GM12891 (cell line): ENCODE results near the gene PDZRN4.
"Not testable (repeated sequence)": the region's sequence is repeated elsewhere in the genome, so short reads cannot be mapped to it uniquely, and the experiment has no call there.

Experiments
- PAX5 ChIP-seq: IDR thresholded peaks from 2 replicates; pipeline ENCODE4 v1.6.1; 2011; ENCODE audit warnings: low read length, moderate library complexity, mild to moderate bottlenecking; ENCODE audit not compliant: insufficient read depth, severe bottlenecking
- POLR2A ChIP-seq: IDR thresholded peaks from 2 replicates; pipeline ENCODE4 v1.6.1; 2011; ENCODE audit warnings: low read depth, low read length, control low read depth
- POLR2AphosphoS5 ChIP-seq: IDR thresholded peaks from 2 replicates; pipeline ENCODE4 v1.6.1; 2011; ENCODE audit warnings: low read depth, low read length, control low read depth
- SPI1 ChIP-seq: IDR thresholded peaks from 2 replicates; pipeline ENCODE4 v1.6.1; 2011; ENCODE audit warnings: low read depth, low read length, control low read depth
- TAF1 ChIP-seq: IDR thresholded peaks from 2 replicates; pipeline ENCODE4 v1.6.1; 2011; ENCODE audit warnings: low read depth, low read length, control low read depth

- not testable (repeated sequence) for TF ChIP-seq POLR2AphosphoS5, POLR2A, TAF1, SPI1, PAX5
Observed at GRCh38 chr12:41280341-41281095, 92.4 kb downstream of the PDZRN4 start.
